OCI-LY3 (cell line): ENCODE measurements around the gene LCOR.

ENCODE experiments used
- H2AFZ ChIP-seq: fragments of 200-600, 300-600 bp; shearing (Covaris generic); 2 replicates; pipeline ENCODE4 v1.6.0; 2014; ENCODE audit warnings: antibody characterized with exemption, low read depth, low read length
- H3K27ac ChIP-seq: fragments of 200-600, 300-600 bp; sonication (generic); 2 replicates; pipeline ENCODE4 v1.5.1; 2014; ENCODE audit warnings: mild to moderate bottlenecking, low read length, moderate library complexity, mixed read lengths
- H3K27me3 ChIP-seq: fragments of 200-600, 300-600 bp; sonication (generic); 2 replicates; pipeline ENCODE4 v1.6.1; 2014; ENCODE audit warnings: low read depth, low read length, mixed read lengths
- H3K36me3 ChIP-seq: fragments of 200-600, 300-600 bp; sonication (generic); replicated peaks from 2 replicates; pipeline ENCODE3; 2014; ENCODE audit warnings: low read depth, low read length, mixed read lengths
- H3K4me1 ChIP-seq: fragments of 300-600, 200-600 bp; sonication (generic); 2 replicates; pipeline ENCODE4 v1.6.1; 2014; ENCODE audit warnings: low read length, mixed read lengths
- H3K4me2 ChIP-seq: fragments of 200-600, 300-600 bp; sonication (generic); 2 replicates; pipeline ENCODE4 v1.6.1; 2014; ENCODE audit warnings: low read length, mixed read lengths
- H3K4me3 ChIP-seq: fragments of 300-600, 200-600 bp; sonication (generic); 2 replicates; pipeline ENCODE4 v1.5.1; 2014; ENCODE audit warnings: antibody characterized with exemption, mild to moderate bottlenecking, low read length, moderate library complexity
- H3K79me2 ChIP-seq: fragments of 300-600, 200-600 bp; shearing (Covaris generic); 2 replicates; pipeline ENCODE4 v1.6.1; 2014; ENCODE audit warnings: mild to moderate bottlenecking, low read length, mixed read lengths
- H3K9ac ChIP-seq: fragments of 300-600, 200-600 bp; shearing (Covaris generic); 2 replicates; pipeline ENCODE4 v1.6.0; 2014; ENCODE audit warnings: mild to moderate bottlenecking, low read length, moderate library complexity
- H3K9me3 ChIP-seq: fragments of 200-600, 300-600 bp; shearing (Covaris generic); 2 replicates; pipeline ENCODE4 v1.6.1; 2014; ENCODE audit warnings: low read length, mixed read lengths; ENCODE audit not compliant: insufficient read depth
- H4K20me1 ChIP-seq: fragments of 200-600, 300-600 bp; sonication (generic); 2 replicates; pipeline ENCODE4 v1.6.1; 2016; ENCODE audit warnings: low read length, mixed read lengths; ENCODE audit not compliant: insufficient read depth
- CTCF ChIP-seq: fragments of 200-600, 300-600 bp; sonication (generic); IDR thresholded peaks from 2 replicates; pipeline ENCODE4 v1.5.1; 2014; ENCODE audit warnings: antibody characterized with exemption, low read length, low read depth
- EZH2phosphoT487 ChIP-seq: fragments of 200-600 bp; shearing (Covaris generic); IDR thresholded peaks from 2 replicates; pipeline ENCODE4 v1.6.1; 2018; ENCODE audit warnings: antibody characterized with exemption, mixed run types, low read depth

The LCOR gene

GRCh38 chr10:96947036-96947435, 114.9 kb downstream of the LCOR start:
- no peak overlapping the region for H3K4me2 ChIP-seq
- H3K27me3 ChIP-seq = no peaks in the 10 kb centered on the region
- no peaks in the 10 kb centered on the region for H3K9me3 ChIP-seq
- no peak for TF ChIP-seq CTCF
- TF ChIP-seq EZH2phosphoT487 = no peak
- H3K4me1 ChIP-seq = no peaks in the 10 kb centered on the region
- H4K20me1 ChIP-seq = no peaks in the 10 kb centered on the region
- no peak overlapping the region for H3K9ac ChIP-seq
- H3K79me2 ChIP-seq = no peaks in the 10 kb centered on the region
- no peak overlapping the region for H3K27ac ChIP-seq
- no peak overlapping the region for H3K4me3 ChIP-seq
- H2AFZ ChIP-seq = no peak overlapping the region
- peaks cover under 1% of the 10 kb centered on the region for H3K36me3 ChIP-seq

GRCh38 chr10:96949039-96949683, 117.1 kb downstream of the LCOR start:
- peaks cover 4% of the 10 kb centered on the region for H3K36me3 ChIP-seq
- TF ChIP-seq CTCF = no peak
- no peak for TF ChIP-seq EZH2phosphoT487
- no peak overlapping the region for H3K9ac ChIP-seq
- H3K27ac ChIP-seq = no peak overlapping the region
- H3K4me2 ChIP-seq = no peak overlapping the region
- no peaks in the 10 kb centered on the region for H3K4me1 ChIP-seq
- no peaks in the 10 kb centered on the region for H3K27me3 ChIP-seq
- H2AFZ ChIP-seq = no peak overlapping the region
- H3K79me2 ChIP-seq = no peaks in the 10 kb centered on the region
- H3K4me3 ChIP-seq = no peak overlapping the region
- H3K9me3 ChIP-seq = no peaks in the 10 kb centered on the region
- H4K20me1 ChIP-seq = no peaks in the 10 kb centered on the region

GRCh38 chr10:96951954-96952353, 119.9 kb downstream of the LCOR start:
- no peak overlapping the region for H2AFZ ChIP-seq
- H3K79me2 ChIP-seq = no peaks in the 10 kb centered on the region
- TF ChIP-seq EZH2phosphoT487 = no peak
- TF ChIP-seq CTCF = no peak
- no peaks in the 10 kb centered on the region for H3K27me3 ChIP-seq
- H4K20me1 ChIP-seq = no peaks in the 10 kb centered on the region
- H3K4me3 ChIP-seq = no peak overlapping the region
- H3K27ac ChIP-seq = no peak overlapping the region
- peaks cover 6% of the 10 kb centered on the region for H3K36me3 ChIP-seq
- H3K9me3 ChIP-seq = no peaks in the 10 kb centered on the region
- no peak overlapping the region for H3K4me2 ChIP-seq
- H3K4me1 ChIP-seq = no peaks in the 10 kb centered on the region
- no peak overlapping the region for H3K9ac ChIP-seq

GRCh38 chr10:96955794-96956193, 123.7 kb downstream of the LCOR start:
- no peaks in the 10 kb centered on the region for H3K4me1 ChIP-seq
- no peaks in the 10 kb centered on the region for H3K27me3 ChIP-seq
- no peak overlapping the region for H3K4me3 ChIP-seq
- H3K79me2 ChIP-seq = no peaks in the 10 kb centered on the region
- no peaks in the 10 kb centered on the region for H4K20me1 ChIP-seq
- peaks cover 6% of the 10 kb centered on the region for H3K36me3 ChIP-seq
- H3K9ac ChIP-seq = no peak overlapping the region
- H3K27ac ChIP-seq = no peak overlapping the region
- H3K4me2 ChIP-seq = no peak overlapping the region
- H3K9me3 ChIP-seq = no peaks in the 10 kb centered on the region
- H2AFZ ChIP-seq = no peak overlapping the region
- TF ChIP-seq EZH2phosphoT487 (no peak), CTCF (no peak)
